Dedifferentiated amniotic fluid mesenchymal stem cell (primary cell): ENCODE results near the gene CHRM1.
"Not testable (repeated sequence)": the region's sequence is repeated elsewhere in the genome, so short reads cannot be mapped to it uniquely, and the experiment has no call there.

Experiments
- DNase-seq: peaks from one replicate; pipeline ENCODE4 v3.0.0-alpha.2; 2016; ENCODE audit errors: extremely low spot score

Gene CHRM1, protein sequence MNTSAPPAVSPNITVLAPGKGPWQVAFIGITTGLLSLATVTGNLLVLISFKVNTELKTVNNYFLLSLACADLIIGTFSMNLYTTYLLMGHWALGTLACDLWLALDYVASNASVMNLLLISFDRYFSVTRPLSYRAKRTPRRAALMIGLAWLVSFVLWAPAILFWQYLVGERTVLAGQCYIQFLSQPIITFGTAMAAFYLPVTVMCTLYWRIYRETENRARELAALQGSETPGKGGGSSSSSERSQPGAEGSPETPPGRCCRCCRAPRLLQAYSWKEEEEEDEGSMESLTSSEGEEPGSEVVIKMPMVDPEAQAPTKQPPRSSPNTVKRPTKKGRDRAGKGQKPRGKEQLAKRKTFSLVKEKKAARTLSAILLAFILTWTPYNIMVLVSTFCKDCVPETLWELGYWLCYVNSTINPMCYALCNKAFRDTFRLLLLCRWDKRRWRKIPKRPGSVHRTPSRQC

DNA sequence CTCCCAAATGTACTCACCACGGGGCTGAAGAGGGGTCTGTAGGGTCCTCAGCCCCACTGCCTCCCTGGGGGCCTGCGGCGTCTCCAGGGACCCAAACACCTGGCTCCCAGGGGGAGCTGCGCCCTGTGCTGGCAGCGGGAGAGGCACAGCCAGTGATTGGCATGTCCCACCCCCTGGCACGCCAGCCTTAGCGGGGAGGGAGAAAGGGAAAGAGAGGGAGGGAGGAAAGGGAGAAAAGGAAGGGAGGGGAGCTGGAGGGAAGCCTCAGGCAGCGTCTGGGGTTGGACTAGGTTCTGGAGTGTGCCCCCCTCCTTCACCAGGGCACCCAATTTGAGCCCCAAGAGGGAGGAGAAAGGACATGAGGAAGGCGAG is at the start of gene CHRM1:
CHRM1 (minus strand) TSS at position 163 of the 372 bp plus-strand sequence. CDS start 10,263 bp downstream, outside the sequence.
- no peak for DNase-seq

DNA sequence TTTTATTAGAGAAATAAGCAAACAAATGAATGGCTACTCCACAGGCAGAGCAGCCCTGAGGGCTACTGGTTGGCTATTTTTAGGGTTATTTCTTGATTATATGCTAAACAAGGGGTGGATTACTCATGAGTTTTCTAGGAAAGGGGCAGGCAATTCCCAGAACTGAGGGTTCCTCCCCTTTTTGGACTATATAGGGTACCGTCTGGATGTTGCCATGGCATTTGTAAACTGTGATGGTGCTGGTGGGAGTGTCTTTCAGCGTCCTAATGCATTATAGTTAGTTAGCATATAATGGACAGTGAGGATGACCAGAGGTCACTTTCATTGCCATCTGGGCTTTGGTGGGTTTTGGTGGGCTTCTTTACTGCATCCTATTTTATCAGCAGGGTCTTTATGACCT is 44.4 kb upstream of the CHRM1 start:
- no peak for DNase-seq

- DNase-seq = no peak
Measured at GRCh38 chr11:62962391-62962790, 41.2 kb upstream of the CHRM1 start.

DNA sequence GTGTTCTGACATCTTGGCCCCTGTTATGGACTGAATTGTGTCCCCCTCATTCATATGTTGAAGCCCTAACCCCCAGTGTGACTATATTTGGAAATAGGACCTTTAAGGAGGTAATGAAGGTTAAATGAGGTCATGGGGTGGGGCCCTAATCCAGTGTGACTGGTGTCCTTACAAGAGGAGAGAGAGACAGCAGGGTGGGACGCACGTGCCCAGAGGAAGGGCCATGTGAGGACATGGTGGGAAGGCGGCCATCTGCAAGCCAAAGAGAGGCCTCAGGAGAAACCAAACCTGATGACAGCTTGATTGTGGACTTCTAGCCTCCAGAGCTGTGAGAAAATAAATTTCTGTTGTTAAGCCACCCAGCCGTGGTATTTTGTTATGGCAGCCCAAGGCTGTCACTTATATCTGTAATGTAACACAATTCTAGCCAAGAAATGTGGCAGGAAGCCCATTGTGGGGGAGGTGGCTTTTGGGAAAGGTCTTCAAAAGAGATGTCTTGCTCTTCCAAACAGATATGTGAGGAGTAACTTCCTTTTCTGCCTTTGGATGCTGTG is 39.9 kb upstream of the CHRM1 start:
- no peak for DNase-seq

DNA sequence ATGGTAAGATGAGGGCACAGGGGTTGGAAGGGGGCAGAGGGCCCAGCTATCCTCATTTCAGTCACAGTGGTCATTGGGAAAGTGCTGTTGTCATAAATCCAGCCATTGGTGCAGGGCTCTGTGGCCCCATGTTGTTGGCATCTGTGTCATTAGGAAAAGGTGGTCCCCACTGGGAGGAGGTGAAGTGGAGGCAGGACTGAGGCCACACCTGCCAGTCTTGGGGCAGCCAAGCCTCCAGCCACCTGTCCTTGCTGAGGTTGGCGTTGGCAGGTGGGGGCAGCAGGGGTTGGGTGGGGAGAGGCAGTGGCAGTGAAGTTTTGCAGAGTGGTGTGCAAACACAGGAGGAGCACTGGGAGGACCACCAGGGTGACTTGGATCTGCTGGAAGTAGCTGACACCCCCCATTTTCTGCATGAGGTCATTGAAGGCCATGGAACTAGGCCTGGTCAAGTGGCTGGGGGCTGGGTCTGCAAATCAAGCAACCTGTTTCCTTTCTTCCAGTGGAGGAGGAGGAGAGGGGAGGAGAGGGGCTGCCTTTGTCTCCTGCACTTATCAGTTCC is 38.3 kb upstream of the CHRM1 start:
- DNase-seq = no peak

DNA sequence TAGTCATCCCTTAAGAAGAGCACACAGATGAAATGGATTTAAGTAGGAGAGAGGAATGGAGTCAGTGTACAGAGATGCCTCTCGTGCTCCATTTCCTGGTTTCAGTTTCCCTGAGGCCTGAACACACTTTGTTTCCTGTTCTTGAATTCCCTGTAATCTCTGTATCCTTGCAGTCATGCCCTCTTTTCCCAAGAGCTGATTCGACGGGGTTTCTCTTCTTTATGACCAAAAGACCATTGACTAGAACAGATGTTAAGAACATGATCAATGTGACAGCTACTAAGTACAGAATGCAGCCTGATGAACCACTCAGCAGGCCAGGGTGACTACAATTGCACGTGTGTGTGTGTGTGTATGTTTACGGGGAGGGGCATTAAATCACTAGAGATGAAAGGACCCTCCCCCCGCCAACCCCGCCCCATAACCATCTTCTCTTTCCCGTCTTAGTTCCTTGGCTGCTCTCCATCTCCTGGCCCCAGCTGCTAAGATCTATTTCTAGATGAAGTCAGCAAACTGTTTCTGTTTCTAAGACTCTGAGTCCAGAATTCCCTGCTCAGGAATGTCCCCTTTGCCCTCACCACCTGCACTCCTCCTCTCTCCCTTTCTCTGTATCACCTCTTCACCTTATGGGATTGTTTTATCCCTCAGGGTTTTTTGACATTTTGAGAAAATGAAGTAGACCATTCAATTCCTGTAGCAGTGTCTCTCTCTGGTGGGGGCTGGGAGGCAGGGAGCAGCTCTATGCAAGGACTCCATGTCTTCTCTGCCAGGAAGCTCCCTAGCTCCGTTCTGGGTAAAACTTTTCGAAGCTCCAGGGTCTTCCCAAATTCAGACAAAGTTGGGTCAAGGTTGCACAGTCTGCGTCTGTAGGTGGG is 37.6 kb upstream of the CHRM1 start:
- no peak for DNase-seq

DNA sequence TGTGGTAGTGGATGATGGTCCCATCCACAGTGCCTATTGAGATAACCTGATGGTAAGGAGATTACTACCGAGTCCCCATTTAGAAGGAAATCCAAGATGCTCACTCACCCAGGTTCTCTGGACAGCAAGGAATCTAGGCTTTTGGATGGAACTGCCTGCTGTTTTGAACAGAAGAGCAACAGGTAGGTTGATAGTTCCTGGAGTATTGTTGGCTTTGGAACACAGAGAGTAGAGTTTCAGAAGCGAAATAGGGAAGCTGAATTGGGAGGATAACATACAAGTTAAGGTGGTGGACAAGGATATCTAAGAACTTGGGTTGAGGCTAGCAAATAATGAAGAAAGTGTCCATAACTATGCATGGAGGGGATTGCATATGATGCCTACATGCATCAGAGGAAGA is 36.0 kb upstream of the CHRM1 start:
- no peak for DNase-seq

DNA sequence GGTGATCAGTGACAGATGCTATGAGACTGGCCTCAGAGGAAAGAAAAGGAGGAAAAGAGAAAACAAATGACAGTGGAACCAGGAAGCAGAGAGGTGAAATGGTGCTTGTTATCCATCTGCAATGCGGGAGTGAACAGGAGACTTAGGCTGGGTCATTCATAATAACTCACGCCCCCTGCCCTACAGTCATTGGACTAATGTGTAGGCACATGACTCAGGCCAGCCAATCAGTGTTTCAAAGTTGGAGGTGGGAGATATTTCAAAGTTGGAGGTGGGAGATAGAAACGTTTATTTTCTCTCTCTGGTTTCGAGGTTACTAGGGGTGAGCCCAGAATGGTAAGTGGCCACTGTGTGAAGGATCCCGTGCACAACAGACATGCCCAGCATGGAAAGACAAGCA is 33.3 kb upstream of the CHRM1 start:
- DNase-seq = no peak

GRCh38 chr11:62953811-62954210 is 32.6 kb upstream of the CHRM1 start:
- no peak for DNase-seq

GRCh38 chr11:62948765-62949320 is 27.7 kb upstream of the CHRM1 start:
- DNase-seq = no peak

GRCh38 chr11:62945538-62945937 is 24.4 kb upstream of the CHRM1 start:
- DNase-seq = not testable (repeated sequence)

DNA sequence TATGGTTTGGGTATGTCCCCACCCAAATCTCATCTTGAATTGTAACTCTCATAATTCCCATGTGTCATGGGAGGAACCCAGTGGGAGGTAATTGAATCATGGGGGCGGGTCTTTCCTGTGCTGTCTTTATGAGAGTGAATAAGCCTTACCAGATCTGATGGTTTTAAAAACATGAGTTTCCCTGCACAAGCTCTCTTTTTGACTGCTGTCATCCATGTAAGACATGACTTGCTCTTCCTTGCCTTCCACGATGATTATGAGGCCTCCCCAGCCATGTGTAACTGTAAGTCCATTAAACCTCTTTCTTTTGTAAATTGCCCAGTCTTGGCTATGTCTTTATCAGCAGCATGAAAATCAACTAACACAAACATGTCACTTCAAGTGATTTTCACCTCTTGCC is 16.4 kb upstream of the CHRM1 start:
- not testable (repeated sequence) for DNase-seq

GRCh38 chr11:62934496-62934785 is 13.3 kb upstream of the CHRM1 start:
- no peak for DNase-seq

- DNase-seq = no peak
Measured at GRCh38 chr11:62933750-62934495, 12.8 kb upstream of the CHRM1 start.

- DNase-seq = no peak
Measured at GRCh38 chr11:62933285-62933684, 12.1 kb upstream of the CHRM1 start.

- no peak for DNase-seq
Measured at GRCh38 chr11:62931499-62932278, 10.5 kb upstream of the CHRM1 start.

- DNase-seq = no peak
Measured at GRCh38 chr11:62930666-62931065, 9.5 kb upstream of the CHRM1 start.

- DNase-seq = no peak
Measured at GRCh38 chr11:62930157-62930556, 9.0 kb upstream of the CHRM1 start.

DNA sequence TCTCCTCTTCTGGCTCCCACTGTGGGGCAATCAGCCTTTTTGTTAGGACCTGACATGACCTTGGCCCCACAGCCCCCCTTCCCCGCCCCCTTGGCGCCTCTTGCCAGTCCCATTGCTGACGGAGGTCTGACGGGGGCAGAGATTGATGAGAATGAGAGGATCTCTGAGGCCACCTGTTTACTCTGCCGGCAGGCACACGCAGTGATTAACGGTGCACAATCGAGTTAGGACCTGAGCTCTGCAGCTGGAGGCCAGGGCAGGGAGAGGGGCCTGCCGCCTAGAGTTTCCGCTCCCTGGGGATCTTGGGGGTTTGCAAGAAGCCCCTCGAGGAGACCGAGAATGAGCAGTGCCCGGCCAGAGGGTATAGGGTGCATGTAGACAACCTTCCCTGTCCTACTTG is 6.8 kb upstream of the CHRM1 start:
- DNase-seq = no peak

GRCh38 chr11:62926680-62927455 is 5.7 kb upstream of the CHRM1 start:
- no peak for DNase-seq
